ENCODE data around the gene P2RX6. TPM values are rescaled to one million over a fixed set of nuclear protein-coding genes. Genes with fewer than 3 reads are reported as not detected.

P2RX6 gene
- total RNA-seq, 1 donor from 2014 or later = 1.5 TPM

GRCh38 chr22:21074102-21074715 is 59.2 kb downstream of the P2RX6 start:
- Mint-ChIP-seq H3K4me1 (ENCODE audit: low read depth, unreplicated experiment) (no peaks in the 10 kb centered on the region), H3K27me3 (ENCODE audit: unreplicated experiment) (peaks cover 8% of the 10 kb centered on the region), H3K4me3 (ENCODE audit: unreplicated experiment) (no peak overlapping the region), H3K36me3 (ENCODE audit: unreplicated experiment) (peaks cover 6% of the 10 kb centered on the region), H3K9me3 (ENCODE audit: unreplicated experiment) (peaks cover 3% of the 10 kb centered on the region), H3K27ac (ENCODE audit: unreplicated experiment) (no peak overlapping the region)
- TF ChIP-seq, protein P1, sequence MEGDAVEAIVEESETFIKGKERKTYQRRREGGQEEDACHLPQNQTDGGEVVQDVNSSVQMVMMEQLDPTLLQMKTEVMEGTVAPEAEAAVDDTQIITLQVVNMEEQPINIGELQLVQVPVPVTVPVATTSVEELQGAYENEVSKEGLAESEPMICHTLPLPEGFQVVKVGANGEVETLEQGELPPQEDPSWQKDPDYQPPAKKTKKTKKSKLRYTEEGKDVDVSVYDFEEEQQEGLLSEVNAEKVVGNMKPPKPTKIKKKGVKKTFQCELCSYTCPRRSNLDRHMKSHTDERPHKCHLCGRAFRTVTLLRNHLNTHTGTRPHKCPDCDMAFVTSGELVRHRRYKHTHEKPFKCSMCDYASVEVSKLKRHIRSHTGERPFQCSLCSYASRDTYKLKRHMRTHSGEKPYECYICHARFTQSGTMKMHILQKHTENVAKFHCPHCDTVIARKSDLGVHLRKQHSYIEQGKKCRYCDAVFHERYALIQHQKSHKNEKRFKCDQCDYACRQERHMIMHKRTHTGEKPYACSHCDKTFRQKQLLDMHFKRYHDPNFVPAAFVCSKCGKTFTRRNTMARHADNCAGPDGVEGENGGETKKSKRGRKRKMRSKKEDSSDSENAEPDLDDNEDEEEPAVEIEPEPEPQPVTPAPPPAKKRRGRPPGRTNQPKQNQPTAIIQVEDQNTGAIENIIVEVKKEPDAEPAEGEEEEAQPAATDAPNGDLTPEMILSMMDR (IDR thresholded peaks at IDR 0.05; ENCODE audit: partially characterized antibody, unreplicated experiment) = no peak
- DNase-seq = no peak

DNA sequence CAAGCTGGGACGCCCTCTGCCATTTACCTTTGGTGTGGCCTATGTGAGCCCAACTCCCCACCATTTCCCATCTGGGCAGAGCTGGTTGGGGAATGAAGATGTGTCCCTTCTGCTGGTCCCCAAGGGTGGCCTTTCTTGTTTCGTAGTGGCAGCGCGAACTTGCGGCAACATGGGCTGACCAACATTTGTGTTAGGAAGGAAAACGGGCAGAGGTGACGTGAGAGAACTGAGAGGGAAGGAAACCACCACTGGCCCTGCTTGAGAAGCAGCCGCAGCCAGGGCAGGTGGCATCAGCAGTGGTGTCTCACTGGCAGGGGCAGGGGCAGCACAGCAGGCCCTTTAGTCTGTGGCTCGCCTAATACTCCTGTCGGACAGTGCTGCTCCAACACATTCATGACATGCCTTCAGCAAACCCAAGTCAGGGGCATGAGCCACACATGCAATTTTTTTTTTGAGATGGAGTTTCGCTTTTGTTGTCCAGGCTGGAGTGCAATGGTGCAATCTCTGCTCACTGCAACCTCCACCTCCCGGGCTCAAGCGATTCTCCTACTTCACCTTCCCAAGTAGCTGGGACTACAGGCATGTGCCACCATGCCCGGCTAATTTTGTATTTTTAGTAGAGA is 60.7 kb downstream of the P2RX6 start:
- TF ChIP-seq, protein P1 (IDR thresholded peaks at IDR 0.05; ENCODE audit: partially characterized antibody, unreplicated experiment) = no peak
- H3K4me3 Mint-ChIP-seq (ENCODE audit: unreplicated experiment) = no peak overlapping the region
- no peak overlapping the region for H3K27ac Mint-ChIP-seq (ENCODE audit: unreplicated experiment)
- peaks cover 6% of the 10 kb centered on the region for H3K36me3 Mint-ChIP-seq (ENCODE audit: unreplicated experiment)
- no peaks in the 10 kb centered on the region for H3K4me1 Mint-ChIP-seq (ENCODE audit: low read depth, unreplicated experiment)
- peaks cover 3% of the 10 kb centered on the region for H3K9me3 Mint-ChIP-seq (ENCODE audit: unreplicated experiment)
- no peak for DNase-seq
- peaks cover 8% of the 10 kb centered on the region for H3K27me3 Mint-ChIP-seq (ENCODE audit: unreplicated experiment)

- Mint-ChIP-seq H3K36me3 (ENCODE audit: unreplicated experiment) (peaks cover 4% of the 10 kb centered on the region), H3K27me3 (ENCODE audit: unreplicated experiment) (peaks cover 8% of the 10 kb centered on the region), H3K9me3 (ENCODE audit: unreplicated experiment) (no peaks in the 10 kb centered on the region), H3K4me1 (ENCODE audit: low read depth, unreplicated experiment) (no peaks in the 10 kb centered on the region), H3K27ac (ENCODE audit: unreplicated experiment) (no peak overlapping the region), H3K4me3 (ENCODE audit: unreplicated experiment) (no peak overlapping the region)
- DNase-seq = no peak
- TF ChIP-seq, protein P1 (IDR thresholded peaks at IDR 0.05; ENCODE audit: partially characterized antibody, unreplicated experiment) = no peak
These were observed 62.1 kb downstream of the P2RX6 start for GRCh38 chr22:21076912-21077625.

Small RNAs within 50 kb of the gene (microRNA-seq; reads per million reads assigned to microRNA genes)
- gene MIR649 (ENCODE audit: unreplicated experiment) = not detected

Other genes with a start within 250 kb of the P2RX6 start
- gene SERPIND1, start 241.1 kb upstream of the P2RX6 start, total RNA-seq (ENCODE audit: unreplicated experiment) = not detected
- gene PI4KA, start 156.4 kb upstream of the P2RX6 start, total RNA-seq (ENCODE audit: unreplicated experiment) = 165 TPM
- gene SNAP29, start 156.2 kb upstream of the P2RX6 start, total RNA-seq (ENCODE audit: unreplicated experiment) = 22.9 TPM
- gene CRKL, start 97.8 kb upstream of the P2RX6 start, total RNA-seq (ENCODE audit: unreplicated experiment) = 59.6 TPM
- gene AIFM3, start 47.9 kb upstream of the P2RX6 start, total RNA-seq (ENCODE audit: unreplicated experiment) = 0.64 TPM
- gene LZTR1, start 32.9 kb upstream of the P2RX6 start, total RNA-seq (ENCODE audit: unreplicated experiment) = 165 TPM
- gene THAP7, start 13.0 kb upstream of the P2RX6 start, total RNA-seq (ENCODE audit: unreplicated experiment) = 17.8 TPM
- 0.59 TPM for gene SLC7A4, start 17.4 kb downstream of the P2RX6 start, total RNA-seq (ENCODE audit: unreplicated experiment)
- not detected for gene LRRC74B, start 30.8 kb downstream of the P2RX6 start, total RNA-seq (ENCODE audit: unreplicated experiment)

Data from glutamatergic neuron (in vitro differentiated cells).